ENCODE measurements around the gene ZRANB2.

Gene ZRANB2

GRCh38 chr1:71027991-71028390, 52.8 kb downstream of the ZRANB2 start:
- DNase-seq (ENCODE audit: low read depth), result no peak

- DNase-seq (ENCODE audit: low read depth), result no peak
Measured at GRCh38 chr1:71026093-71026492, 54.7 kb downstream of the ZRANB2 start.

GRCh38 chr1:71023515-71023914, 57.3 kb downstream of the ZRANB2 start:
- no peak for DNase-seq (ENCODE audit: low read depth)

- no peak for DNase-seq (ENCODE audit: low read depth)
Measured at GRCh38 chr1:71019233-71019969, 61.4 kb downstream of the ZRANB2 start.

GRCh38 chr1:71018791-71019190, 62.0 kb downstream of the ZRANB2 start:
- no peak for DNase-seq (ENCODE audit: low read depth)

- DNase-seq (ENCODE audit: low read depth), result no peak
Measured at GRCh38 chr1:71015745-71016144, 65.1 kb downstream of the ZRANB2 start.

GRCh38 chr1:71014178-71014579, 66.7 kb downstream of the ZRANB2 start:
- no peak for DNase-seq (ENCODE audit: low read depth)

Data from activated gamma-delta T cell treated with anti-CD3 and anti-CD28 coated beads, Interleukin-2, amount 50 U/mL, for 16 hours (primary cell).